GM18498 (cell line): ENCODE results near the gene HIVEP3.
"Not testable (repeated sequence)": the region's sequence is repeated elsewhere in the genome, so short reads cannot be mapped to it uniquely, and the experiment has no call there.

Experiments used
- ATAC-seq: cut with Tn5 transposase; IDR thresholded peaks from one replicate; pipeline ENCODE4 v1.9.1; 2021; ENCODE audit warnings: mild to moderate bottlenecking, moderate library complexity; ENCODE audit not compliant: unreplicated experiment

HIVEP3 gene

DNA sequence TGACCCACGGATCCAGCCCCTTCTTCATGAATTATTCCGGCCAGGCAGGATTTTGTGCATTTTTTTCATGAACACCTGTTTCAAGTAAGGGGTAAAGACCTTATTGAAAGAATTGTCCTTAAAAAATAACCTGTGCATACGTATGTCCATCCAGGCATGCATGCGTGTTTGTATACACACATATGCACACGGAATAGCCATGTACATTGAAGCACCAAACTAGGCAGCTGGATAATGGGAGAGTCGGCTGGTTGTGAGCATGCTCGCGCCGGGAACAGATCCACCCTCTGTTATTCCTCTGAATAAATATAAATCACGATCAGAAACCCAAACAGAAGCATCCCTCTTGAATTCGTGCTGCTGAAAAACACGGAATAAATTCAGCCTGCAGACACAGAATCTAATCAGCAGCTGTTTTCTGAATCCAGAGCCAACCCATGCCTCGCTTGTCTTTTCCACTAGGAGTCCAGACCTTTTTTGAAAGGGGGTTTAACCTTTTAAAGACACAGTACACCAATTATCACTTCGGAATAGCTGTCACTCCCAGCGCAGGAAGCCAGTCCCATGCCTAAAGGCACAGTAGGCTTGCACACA is at the start of gene HIVEP3:
TSS of gene HIVEP3 (minus strand) at position 473 of the 594 bp plus-strand sequence.
- ATAC-seq = no peak

DNA sequence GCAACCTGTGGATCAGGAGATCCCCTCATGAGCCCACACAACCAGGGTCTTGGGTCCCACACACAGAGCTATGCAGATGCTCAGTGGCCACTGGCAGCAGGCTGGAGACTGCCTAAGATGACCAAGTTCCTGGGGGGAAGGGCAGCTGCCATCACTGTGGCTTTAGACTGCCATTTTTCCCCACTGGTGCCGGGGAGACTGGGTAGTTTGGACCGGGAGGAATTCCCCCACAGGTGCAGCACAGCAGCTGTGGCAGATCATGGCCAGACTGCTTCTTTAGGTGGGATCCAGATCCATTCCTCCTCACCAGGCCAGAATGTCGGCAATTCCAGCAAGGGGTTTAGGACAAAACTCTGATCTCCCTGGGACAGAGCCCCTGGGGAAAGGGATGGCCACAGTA is 45.7 kb upstream of the HIVEP3 start:
- ATAC-seq = no peak

DNA sequence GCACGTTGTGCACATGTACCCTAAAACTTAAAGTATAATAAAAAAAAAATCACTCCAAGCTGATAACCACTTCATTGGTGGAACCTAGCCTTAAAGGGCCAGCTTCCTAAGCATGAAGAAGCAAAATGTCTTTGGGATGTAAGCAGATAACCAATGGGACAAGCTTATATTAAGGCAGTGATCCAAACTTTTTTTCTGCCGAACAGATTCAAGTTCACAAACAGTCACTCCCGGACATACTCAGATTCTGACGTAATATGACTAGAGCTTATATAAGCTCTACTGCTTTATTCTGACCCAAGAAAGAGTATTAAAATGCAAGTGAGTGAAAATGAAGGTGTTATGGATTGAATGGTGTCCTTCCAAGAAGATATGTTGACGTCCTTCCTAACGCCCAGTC is 44.9 kb upstream of the HIVEP3 start:
- ATAC-seq = no peak

GRCh38 chr1:41958015-41958673 is 39.4 kb upstream of the HIVEP3 start:
- no peak for ATAC-seq

DNA sequence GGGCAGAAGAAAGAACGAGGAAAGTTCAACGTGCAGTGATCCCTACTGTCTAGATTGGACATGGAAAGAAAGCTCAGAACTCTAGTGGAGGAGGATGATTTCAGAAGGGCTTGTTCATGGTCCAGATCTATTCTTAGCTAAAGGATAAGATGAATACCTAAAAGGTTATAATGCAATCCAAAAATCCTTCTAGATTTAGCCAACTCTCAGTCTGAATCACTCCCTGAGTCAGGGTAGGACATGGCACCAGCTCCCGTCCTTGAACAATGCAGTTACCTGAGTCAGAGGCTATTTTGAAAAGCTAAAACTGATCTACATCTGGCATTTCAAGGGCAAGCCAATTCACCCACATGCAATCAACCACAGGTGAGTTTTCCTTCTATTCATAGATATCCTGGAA is 38.8 kb upstream of the HIVEP3 start:
- no peak for ATAC-seq

GRCh38 chr1:41955461-41956159 is 36.9 kb upstream of the HIVEP3 start:
- ATAC-seq = peak; percentile 74

- no peak for ATAC-seq
Measured at GRCh38 chr1:41954533-41954944, 35.8 kb upstream of the HIVEP3 start.

- no peak for ATAC-seq
Measured at GRCh38 chr1:41953291-41953690, 34.6 kb upstream of the HIVEP3 start.

DNA sequence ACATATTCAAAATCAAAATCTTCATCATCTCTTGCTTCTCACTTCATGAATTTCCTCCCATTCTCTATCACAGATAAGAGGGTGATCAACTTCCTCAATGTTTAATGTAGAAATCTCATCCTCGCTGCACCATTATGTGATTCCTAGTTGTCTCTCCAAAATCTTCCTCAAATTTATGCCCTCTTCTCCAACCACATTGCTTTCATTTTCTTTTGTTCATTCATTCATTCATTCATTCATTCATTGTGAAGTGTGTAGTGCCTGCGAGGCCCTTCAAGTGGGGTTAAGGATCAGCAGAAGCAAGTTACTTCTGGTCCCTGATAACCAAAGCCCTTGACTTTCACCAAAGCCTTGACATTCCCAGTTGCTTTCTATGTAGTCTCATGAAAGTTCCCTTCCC is 33.5 kb upstream of the HIVEP3 start:
- ATAC-seq = no peak

GRCh38 chr1:41951492-41951891 is 32.8 kb upstream of the HIVEP3 start:
- ATAC-seq = not testable (repeated sequence)

- ATAC-seq = no peak
Measured at GRCh38 chr1:41950820-41951219, 32.1 kb upstream of the HIVEP3 start.

- ATAC-seq = not testable (repeated sequence)
Measured at GRCh38 chr1:41945946-41946345, 27.2 kb upstream of the HIVEP3 start.

GRCh38 chr1:41943717-41944116 is 25.0 kb upstream of the HIVEP3 start:
- no peak for ATAC-seq

GRCh38 chr1:41942278-41942677 is 23.6 kb upstream of the HIVEP3 start:
- ATAC-seq = no peak

- no peak for ATAC-seq
Measured at GRCh38 chr1:41941381-41941780, 22.7 kb upstream of the HIVEP3 start.

GRCh38 chr1:41939194-41939593 is 20.5 kb upstream of the HIVEP3 start:
- ATAC-seq = no peak

DNA sequence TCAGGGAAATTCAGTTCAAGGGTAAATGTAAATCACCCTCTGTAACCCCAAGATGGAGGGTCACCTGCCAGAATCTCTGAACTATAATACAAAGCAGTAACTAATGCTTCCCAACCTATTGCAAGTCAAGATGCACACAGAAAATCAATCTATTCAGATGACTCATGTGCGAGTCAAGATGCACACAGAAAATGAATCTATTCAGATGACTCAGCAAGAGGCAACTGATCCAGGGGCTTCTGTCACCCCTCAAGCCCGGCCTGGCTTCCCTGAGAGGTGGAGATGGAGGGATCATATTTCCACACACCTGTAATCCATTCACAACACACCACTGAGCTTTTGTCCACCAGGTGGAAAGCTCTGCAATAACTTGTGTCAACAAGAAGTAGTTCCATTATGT is 17.4 kb upstream of the HIVEP3 start:
- ATAC-seq = no peak

DNA sequence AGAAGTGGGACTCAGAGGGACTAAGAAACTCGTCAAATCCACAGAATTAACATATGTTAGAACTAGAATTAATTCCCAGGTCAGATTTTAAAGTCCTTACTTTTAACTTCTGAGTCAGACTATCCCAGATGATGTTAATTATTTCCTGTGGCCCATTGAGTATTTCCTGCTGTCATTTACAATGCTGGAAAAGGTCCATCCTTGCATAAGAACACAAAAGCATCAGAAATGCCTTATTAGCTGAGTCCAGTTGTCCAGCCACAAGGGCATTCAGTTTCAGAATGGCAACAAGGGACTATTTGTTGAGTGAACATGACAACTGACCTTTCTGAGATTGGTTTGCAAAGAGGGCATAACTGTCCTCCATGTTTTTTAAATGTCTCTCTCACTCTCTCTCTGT is 16.5 kb upstream of the HIVEP3 start:
- no peak for ATAC-seq

DNA sequence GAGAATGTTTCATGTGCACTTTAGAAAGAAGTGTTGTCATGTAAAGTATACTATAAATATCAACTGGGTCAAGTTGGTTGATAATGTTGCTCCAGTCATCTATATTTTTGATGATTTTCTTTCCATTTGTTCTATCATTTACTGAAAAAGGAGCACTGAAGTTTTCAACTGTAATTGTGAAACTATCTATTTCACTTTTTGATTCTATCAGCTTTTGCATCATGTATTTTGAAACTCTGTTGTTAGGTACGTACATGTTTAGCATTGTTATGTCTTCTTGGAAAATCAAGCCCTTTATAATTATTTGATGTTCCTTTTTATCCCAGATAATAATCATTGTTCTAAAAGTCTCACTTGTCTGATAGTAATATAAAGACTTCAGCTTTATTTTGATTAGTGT is 14.4 kb upstream of the HIVEP3 start:
- no peak for ATAC-seq

- ATAC-seq = no peak
Measured at GRCh38 chr1:41931578-41931977, 12.9 kb upstream of the HIVEP3 start.

- no peak for ATAC-seq
Measured at GRCh38 chr1:41927118-41927517, 8.4 kb upstream of the HIVEP3 start.

GRCh38 chr1:41925712-41926111 is 7.0 kb upstream of the HIVEP3 start:
- ATAC-seq = no peak
